Iris pigment epithelial cell (primary cell): ENCODE measurements around the gene DHRSX.
"Not testable (repeated sequence)": the region's sequence is repeated elsewhere in the genome, so short reads cannot be mapped to it uniquely, and the experiment has no call there.

ENCODE experiments used
- DNase-seq: peaks from one replicate; pipeline ENCODE4 v3.0.0-alpha.2; 2011; ENCODE audit warnings: low read depth

Gene DHRSX

GRCh38 chrX:2316534-2316933 lies 184.2 kb downstream of the DHRSX start:
- peak; percentile 10 for DNase-seq

- no peak for DNase-seq
Measured at GRCh38 chrX:2315434-2315833, 185.3 kb downstream of the DHRSX start.

- DNase-seq: peak; percentile 20
Measured at GRCh38 chrX:2314831-2315365, 185.9 kb downstream of the DHRSX start.

- no peak for DNase-seq
Measured at GRCh38 chrX:2313864-2314640, 186.7 kb downstream of the DHRSX start.

GRCh38 chrX:2312061-2312591 lies 188.7 kb downstream of the DHRSX start:
- DNase-seq: not testable (repeated sequence)

- peak; percentile 15 for DNase-seq
Measured at GRCh38 chrX:2311501-2311900, 189.3 kb downstream of the DHRSX start.

- no peak for DNase-seq
Measured at GRCh38 chrX:2301901-2302300, 198.9 kb downstream of the DHRSX start.

- DNase-seq: no peak
Measured at GRCh38 chrX:2299871-2300270, 200.9 kb downstream of the DHRSX start.

GRCh38 chrX:2286731-2287130 lies 214.0 kb downstream of the DHRSX start:
- no peak for DNase-seq

- peak; percentile 8 for DNase-seq
Measured at GRCh38 chrX:2284601-2285000, 216.2 kb downstream of the DHRSX start.

- no peak for DNase-seq
Measured at GRCh38 chrX:2284133-2284532, 216.6 kb downstream of the DHRSX start.

GRCh38 chrX:2283111-2283859 lies 217.5 kb downstream of the DHRSX start:
- DNase-seq: no peak

- DNase-seq: no peak
Measured at GRCh38 chrX:2282490-2283090, 218.2 kb downstream of the DHRSX start.

- DNase-seq: no peak
Measured at GRCh38 chrX:2272337-2272736, 228.4 kb downstream of the DHRSX start.

- DNase-seq: not testable (repeated sequence)
Measured at GRCh38 chrX:2271595-2271994, 229.2 kb downstream of the DHRSX start.

GRCh38 chrX:2270783-2271182 lies 230.0 kb downstream of the DHRSX start:
- DNase-seq: not testable (repeated sequence)

- no peak for DNase-seq
Measured at GRCh38 chrX:2267890-2268289, 232.9 kb downstream of the DHRSX start.

- no peak for DNase-seq
Measured at GRCh38 chrX:2266445-2267349, 234.1 kb downstream of the DHRSX start.

- DNase-seq: not testable (repeated sequence)
Measured at GRCh38 chrX:2265658-2266444, 234.9 kb downstream of the DHRSX start.
